Stomach (tissue), 9 donors: ENCODE data around the gene GATB. TPM values are rescaled to one million over a fixed set of nuclear protein-coding genes. Genes with fewer than 3 reads are reported as not detected.

Source experiments
- DNase-seq, 2 donors: peaks; one replicate each; pipeline versions ENCODE4 v3.0.0 to v3.0.0-alpha.2; 2013 to 2019
- H3K27ac ChIP-seq, 5 donors: fragments of 200-600 bp in 4 of 5; sonication (generic) in 4 of 5; one replicate each; pipeline ENCODE4 v1.5.1; 2013 to 2019; ENCODE audit warnings: mild to moderate bottlenecking in 1 of 5, moderate library complexity in 1 of 5
- H3K27me3 ChIP-seq, 3 donors: fragments of 200-600 bp; sonication (generic); one replicate each; pipeline ENCODE4 v1.5.1; 2017 to 2019; ENCODE audit warnings: mixed run types in 1 of 3
- H3K36me3 ChIP-seq, 4 donors: fragments of 200-600 bp; sonication (generic); 1 replicate in 3 of 4; 2 replicates in 1 of 4; pipeline ENCODE4 v1.5.1; 2016 to 2019
- H3K4me1 ChIP-seq, 4 donors: fragments of 200-600 bp; sonication (generic); one replicate each; pipeline ENCODE4 v1.5.1; 2016 to 2019
- H3K4me3 ChIP-seq, 4 donors: fragments of 200-600 bp; sonication (generic) in 3 of 4; one replicate each; pipeline ENCODE4 v1.5.1; 2016 to 2019; ENCODE audit warnings: mild to moderate bottlenecking in 1 of 4
- H3K9me3 ChIP-seq, 4 donors: fragments of 200-600 bp; sonication (generic); one replicate each; pipeline ENCODE4 v1.5.1; 2016 to 2019
- EP300 ChIP-seq: sonication (generic); formaldehyde crosslinking; IDR thresholded peaks from one replicate; pipeline ENCODE4 v1.6.1; 2017; ENCODE audit warnings: antibody characterized with exemption
- POLR2A ChIP-seq, 4 donors: fragments of 450-650 bp; IDR thresholded peaks; one replicate each; pipeline ENCODE4 v1.6.1; 2016; ENCODE audit warnings: antibody characterized with exemption in 4 of 4, control low read depth in 2 of 4, mild to moderate bottlenecking in 1 of 4, moderate library complexity in 1 of 4
- POLR2AphosphoS5 ChIP-seq, 3 donors: sonication (generic); formaldehyde crosslinking; IDR thresholded peaks; one replicate each; pipeline ENCODE4 v1.6.1; 2016; ENCODE audit warnings: antibody characterized with exemption in 3 of 3
- WGBS, 5 donors: extraction: QIAGEN DNeasy Blood & Tissue Kit in 3 of 5; methylation state at CpG; one replicate each; pipeline versions ENCODE4 v1.1.5 to v1.1.7; 2013 to 2018; 5-methylcytosine and 5-hydroxymethylcytosine counted together
- intact Hi-C: fragments of 100-400 bp; cut with DNase I; formaldehyde crosslinking; loops from one replicate; pipeline ENCODE4 v1.15.1; 2023; ENCODE audit warnings: low total_unique reads
- polyA plus RNA-seq, 3 donors: library from polyadenylated mRNA; stranded (reverse); fragments of 200-250 nt; gene quantifications; one replicate each; pipeline ENCODE4 v1.2.3, GENCODE V29; 2013
- total RNA-seq, 5 donors: library from RNA; depleted of rRNA; stranded (reverse); fragments of >200 nt; gene quantifications; one replicate each; pipeline versions ENCODE4 v1.1.0 to v1.2.3, GENCODE V29; 2014 to 2016
- TF ChIP-seq, protein P1 (sequence below), 7 experiments: fragments of 450-650 bp in 4 of 7; fragments of 200-600 bp in 3 of 7; sonication (generic) in 3 of 7; IDR thresholded peaks; one replicate each; pipeline ENCODE4 v1.5.1; 2016 to 2019; ENCODE audit warnings: antibody characterized with exemption in 7 of 7, control low read depth in 2 of 7, mild to moderate bottlenecking in 1 of 7
- donor health status: healthy with polysubstance abuse.
- donor health status: Bipolar disorder and iron deficiency.
- donor health status: healthy.

The GATB gene
- total and polyA plus RNA-seq, 8 donors = 1.8 to 32.2 (median 19.9) TPM

DNA sequence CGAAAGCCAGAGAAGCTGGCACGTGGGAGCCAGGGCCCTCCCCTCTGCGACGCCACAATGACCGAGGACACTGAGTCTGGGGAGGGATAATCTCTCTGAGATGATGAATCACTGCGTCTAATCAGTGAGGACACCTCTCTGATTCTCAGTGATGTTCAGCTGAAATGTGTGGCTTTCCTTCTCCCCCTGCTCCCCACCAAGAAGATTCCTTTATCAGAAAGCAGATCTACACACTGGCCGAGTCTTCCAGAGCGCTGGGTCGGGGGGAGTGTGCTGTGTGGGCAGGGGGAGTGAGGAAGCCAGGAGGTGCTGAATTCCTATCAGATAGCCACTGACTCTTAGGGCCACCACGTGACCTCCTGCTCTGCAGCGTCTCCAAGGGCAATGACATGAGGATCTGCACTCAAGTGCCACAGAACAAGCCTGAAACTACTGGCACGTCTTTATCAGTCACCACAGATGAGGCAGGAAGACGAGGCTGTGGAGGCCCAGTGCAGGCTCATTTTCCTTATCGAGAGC lies 89.2 kb downstream of the GATB start:
- WGBS, 5 donors = 77 to 88% (median 83%) methylated on average over 14 of the region's 14 CpGs
- H3K27me3 ChIP-seq = no peaks in the 10 kb centered on the region
- no peak for TF ChIP-seq POLR2A (IDR thresholded peaks at IDR 0.05)
- peaks cover 0 to 10% (median 3%) of the 10 kb centered on the region in 4 donors for H3K36me3 ChIP-seq
- H3K4me1 ChIP-seq = peaks cover 0 to 22% (median 12%) of the 10 kb centered on the region in 4 donors
- no peak for DNase-seq
- H3K9me3 ChIP-seq = no peaks in the 10 kb centered on the region
- H3K4me3 ChIP-seq = no peak overlapping the region
- intact Hi-C loops = no loop called here
- no peak overlapping the region for H3K27ac ChIP-seq

DNA sequence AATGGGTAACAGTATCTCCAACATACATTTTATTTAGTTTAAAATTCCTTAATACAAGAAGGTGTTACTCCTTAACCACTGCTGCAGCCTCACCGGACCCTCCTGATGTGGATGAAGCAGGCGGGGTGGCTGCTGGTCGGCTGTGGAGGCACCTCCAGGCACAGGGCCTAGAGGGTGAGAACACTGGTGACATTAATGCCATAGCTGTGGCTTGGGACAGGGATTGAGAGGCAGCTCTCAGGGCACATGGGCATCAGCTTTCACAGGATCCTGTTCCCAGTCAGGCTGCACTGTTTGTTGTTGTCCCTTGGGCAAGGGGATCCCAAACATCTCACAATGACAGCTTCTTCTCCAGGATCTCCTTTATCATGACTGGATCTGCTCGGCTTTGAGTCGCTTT lies 90.0 kb downstream of the GATB start:
- no peaks in the 10 kb centered on the region for H3K9me3 ChIP-seq
- intact Hi-C loops = no loop called here
- no peaks in the 10 kb centered on the region for H3K27me3 ChIP-seq
- DNase-seq = no peak
- H3K36me3 ChIP-seq = peaks cover 0 to 10% (median 3%) of the 10 kb centered on the region in 4 donors
- no peak overlapping the region for H3K27ac ChIP-seq
- 91 to 95% (median 94%) methylated on average over 5 of the region's 5 CpGs for WGBS, 5 donors
- no peak overlapping the region for H3K4me3 ChIP-seq
- no peak for TF ChIP-seq EP300
- TF ChIP-seq, protein P1, sequence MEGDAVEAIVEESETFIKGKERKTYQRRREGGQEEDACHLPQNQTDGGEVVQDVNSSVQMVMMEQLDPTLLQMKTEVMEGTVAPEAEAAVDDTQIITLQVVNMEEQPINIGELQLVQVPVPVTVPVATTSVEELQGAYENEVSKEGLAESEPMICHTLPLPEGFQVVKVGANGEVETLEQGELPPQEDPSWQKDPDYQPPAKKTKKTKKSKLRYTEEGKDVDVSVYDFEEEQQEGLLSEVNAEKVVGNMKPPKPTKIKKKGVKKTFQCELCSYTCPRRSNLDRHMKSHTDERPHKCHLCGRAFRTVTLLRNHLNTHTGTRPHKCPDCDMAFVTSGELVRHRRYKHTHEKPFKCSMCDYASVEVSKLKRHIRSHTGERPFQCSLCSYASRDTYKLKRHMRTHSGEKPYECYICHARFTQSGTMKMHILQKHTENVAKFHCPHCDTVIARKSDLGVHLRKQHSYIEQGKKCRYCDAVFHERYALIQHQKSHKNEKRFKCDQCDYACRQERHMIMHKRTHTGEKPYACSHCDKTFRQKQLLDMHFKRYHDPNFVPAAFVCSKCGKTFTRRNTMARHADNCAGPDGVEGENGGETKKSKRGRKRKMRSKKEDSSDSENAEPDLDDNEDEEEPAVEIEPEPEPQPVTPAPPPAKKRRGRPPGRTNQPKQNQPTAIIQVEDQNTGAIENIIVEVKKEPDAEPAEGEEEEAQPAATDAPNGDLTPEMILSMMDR (IDR thresholded peaks at IDR 0.05) = no peak
- no peak for TF ChIP-seq POLR2AphosphoS5 (IDR thresholded peaks at IDR 0.05)
- TF ChIP-seq POLR2A (IDR thresholded peaks at IDR 0.05) = no peak
- peaks cover 0 to 18% (median 12%) of the 10 kb centered on the region in 4 donors for H3K4me1 ChIP-seq

DNA sequence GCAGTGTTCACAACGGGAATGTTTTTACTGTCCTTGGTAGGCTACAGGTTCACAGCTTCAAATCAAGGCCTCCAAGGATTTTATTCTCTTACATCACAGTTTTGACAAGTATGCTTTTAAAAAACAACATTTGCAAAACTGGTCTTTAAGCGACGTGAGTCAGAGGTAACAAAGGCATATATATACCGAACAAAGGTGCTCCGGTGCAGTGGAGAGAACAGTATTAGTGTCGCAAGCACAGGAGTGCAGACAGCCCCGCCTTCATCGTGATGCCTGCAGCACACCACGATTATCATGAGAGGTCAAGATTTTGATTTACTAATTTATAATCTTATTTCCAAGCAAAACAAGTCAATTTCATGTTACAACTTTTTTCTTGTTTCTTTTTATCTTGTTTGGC lies 90.8 kb downstream of the GATB start:
- intact Hi-C loops = no loop called here
- Histone ChIP-seq H3K4me3 (no peak overlapping the region), H3K4me1 (peaks cover 0 to 11% (median 6%) of the 10 kb centered on the region in 4 donors), H3K27me3 (no peaks in the 10 kb centered on the region), H3K36me3 (peaks cover 0 to 10% (median 3%) of the 10 kb centered on the region in 4 donors), H3K27ac (no peak overlapping the region), H3K9me3 (no peaks in the 10 kb centered on the region)
- 86 to 92% (median 90%) methylated on average over 9 of the region's 9 CpGs for WGBS, 5 donors
- TF ChIP-seq, protein P1 (IDR thresholded peaks at IDR 0.05) = no peak
- TF ChIP-seq POLR2A (IDR thresholded peaks at IDR 0.05) (no peak), POLR2AphosphoS5 (IDR thresholded peaks at IDR 0.05) (no peak), EP300 (no peak)
- DNase-seq = no peak

DNA sequence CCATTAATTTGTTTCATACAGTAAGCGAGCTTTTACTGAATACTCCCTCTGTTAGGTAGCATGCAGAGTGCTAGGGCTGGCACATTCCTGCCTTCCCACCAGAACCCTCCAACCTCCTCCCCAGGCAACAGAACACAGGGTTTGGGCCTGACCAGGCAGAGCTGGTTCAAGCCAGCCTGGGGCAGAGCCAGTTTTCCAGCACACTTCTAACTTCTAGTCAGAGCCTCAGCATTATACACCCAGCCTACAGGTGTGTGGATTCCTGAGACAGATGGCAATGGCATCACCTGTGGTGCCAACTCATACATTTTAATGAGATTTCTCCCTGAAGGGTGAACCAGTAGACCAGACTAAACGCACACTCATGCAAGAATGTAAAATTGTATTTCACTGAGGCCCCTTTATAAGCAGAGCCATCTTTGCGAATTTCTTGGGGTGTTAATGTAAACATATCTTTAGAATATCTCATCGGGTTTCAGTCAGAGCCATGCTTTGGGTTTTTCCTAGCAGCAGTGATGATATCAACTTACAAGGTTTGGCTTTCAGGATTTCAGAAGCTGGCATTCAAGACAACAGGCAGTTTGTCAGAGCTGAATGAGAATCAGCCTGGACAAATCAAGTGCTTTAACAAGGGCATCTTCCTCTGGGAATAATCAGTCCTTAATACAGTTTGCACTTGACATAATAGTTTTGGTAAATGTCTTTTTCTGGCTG lies 92.0 kb downstream of the GATB start:
- DNase-seq = no peak
- Histone ChIP-seq H3K9me3 (no peaks in the 10 kb centered on the region), H3K4me3 (no peak overlapping the region), H3K27me3 (no peaks in the 10 kb centered on the region), H3K27ac (no peak overlapping the region), H3K36me3 (peaks cover 0 to 14% (median 7%) of the 10 kb centered on the region in 4 donors), H3K4me1 (peaks cover 0 to 2% (median under 1%) of the 10 kb centered on the region in 4 donors)
- TF ChIP-seq, protein P1 (IDR thresholded peaks at IDR 0.05) = no peak
- TF ChIP-seq POLR2AphosphoS5 (IDR thresholded peaks at IDR 0.05) = no peak
- no peak for TF ChIP-seq POLR2A (IDR thresholded peaks at IDR 0.05)
- no peak for TF ChIP-seq EP300
- WGBS, 5 donors = 74 to 87% (median 81%) methylated on average over 4 of the region's 4 CpGs
- intact Hi-C loops = no loop called here

DNA sequence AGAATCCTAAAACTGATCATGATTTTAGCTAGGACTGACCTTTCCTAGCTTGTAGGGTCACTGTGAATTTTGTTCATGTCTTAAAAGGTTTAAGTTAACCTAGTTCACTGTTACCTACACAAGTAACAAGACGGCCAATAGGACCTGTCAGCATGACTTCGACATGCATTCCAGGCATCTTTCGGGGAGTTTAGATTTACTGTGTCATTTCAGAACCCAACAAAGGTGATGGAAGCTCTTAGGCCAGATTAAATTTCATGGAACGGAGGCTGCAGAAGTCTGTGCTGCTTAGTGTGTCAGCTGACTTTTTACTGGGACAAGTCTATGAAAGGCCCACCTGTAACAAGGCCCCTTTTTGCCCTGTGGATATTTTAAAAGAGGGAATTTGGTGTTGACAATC lies 93.1 kb downstream of the GATB start:
- Histone ChIP-seq H3K27me3 (no peaks in the 10 kb centered on the region), H3K4me3 (no peak overlapping the region), H3K27ac (no peak overlapping the region), H3K36me3 (peaks cover 0 to 22% (median 16%) of the 10 kb centered on the region in 4 donors), H3K4me1 (no peaks in the 10 kb centered on the region), H3K9me3 (no peaks in the 10 kb centered on the region)
- intact Hi-C loops = no loop called here
- TF ChIP-seq, protein P1 (IDR thresholded peaks at IDR 0.05) = no peak
- no peak for TF ChIP-seq EP300
- DNase-seq = no peak
- 87 to 96% (median 94%) methylated on average over 4 of the region's 4 CpGs for WGBS, 5 donors
